Neural progenitor cell (in vitro differentiated cells): ENCODE results near the gene TBXA2R. TPM values are rescaled to one million over a fixed set of nuclear protein-coding genes. Genes with fewer than 3 reads are reported as not detected.

Source experiments
- DNase-seq: peaks from one replicate; pipeline ENCODE4 v3.0.0-alpha.2; 2016; ENCODE audit warnings: low spot score
- H2AFZ ChIP-seq: fragments of 200-600 bp; sonication (generic); replicated peaks from 2 replicates; pipeline ENCODE4 v1.6.1; 2016; ENCODE audit warnings: antibody characterized with exemption
- H3F3A ChIP-seq: fragments of 200-600 bp; sonication (generic); 2 replicates; pipeline ENCODE4 v1.6.1; 2016; ENCODE audit warnings: antibody characterized with exemption, low read depth
- H3K27ac ChIP-seq: fragments of 200-600 bp; sonication (generic); 2 replicates; pipeline ENCODE4 v1.5.1; 2016; ENCODE audit warnings: mild to moderate bottlenecking
- H3K27me3 ChIP-seq: fragments of 200-600 bp; sonication (generic); 2 replicates; pipeline ENCODE4 v1.6.1; 2016; ENCODE audit warnings: mild to moderate bottlenecking, moderate library complexity
- H3K36me3 ChIP-seq: fragments of 200-600 bp; sonication (generic); 2 replicates; pipeline ENCODE4 v1.5.1; 2016
- H3K4me1 ChIP-seq: fragments of 200-600 bp; sonication (generic); 2 replicates; pipeline ENCODE4 v1.6.1; 2016; ENCODE audit warnings: mixed run types
- H3K4me2 ChIP-seq: fragments of 200-600 bp; sonication (generic); 2 replicates; pipeline ENCODE4 v1.6.1; 2016
- H3K4me3 ChIP-seq: fragments of 200-600 bp; sonication (generic); 2 replicates; pipeline ENCODE4 v1.5.1; 2016
- H3K79me2 ChIP-seq: fragments of 200-600 bp; sonication (generic); 2 replicates; pipeline ENCODE4 v1.6.1; 2016; ENCODE audit warnings: low read depth
- H3K9ac ChIP-seq: fragments of 200-600 bp; sonication (generic); 2 replicates; pipeline ENCODE4 v1.6.1; 2016
- H3K9me3 ChIP-seq: fragments of 200-600 bp; sonication (generic); 2 replicates; pipeline ENCODE4 v1.5.1; 2016; ENCODE audit warnings: low read depth
- H4K20me1 ChIP-seq: fragments of 200-600 bp; sonication (generic); 2 replicates; pipeline ENCODE4 v1.6.1; 2016; ENCODE audit warnings: low read depth
- H3K27ac Mint-ChIP-seq: 3 replicates; pipeline ENCODE4 v1.8.0; 2021; ENCODE audit warnings: mixed read lengths
- H3K27me3 Mint-ChIP-seq: 2 replicates; pipeline ENCODE4 v1.8.0; 2022; ENCODE audit warnings: low read depth, mild to moderate bottlenecking, inconsistent platforms, moderate library complexity, mixed read lengths; ENCODE audit not compliant: insufficient read depth
- H3K36me3 Mint-ChIP-seq: 3 replicates; pipeline ENCODE4 v1.8.0; 2021; ENCODE audit warnings: mixed read lengths
- H3K4me1 Mint-ChIP-seq: 3 replicates; pipeline ENCODE4 v1.8.0; 2021; ENCODE audit warnings: mixed read lengths
- H3K4me3 Mint-ChIP-seq: 3 replicates; pipeline ENCODE4 v1.8.0; 2021; ENCODE audit warnings: mild to moderate bottlenecking, moderate library complexity, mixed read lengths
- H3K9me3 Mint-ChIP-seq: 3 replicates; pipeline ENCODE4 v1.8.0; 2020; ENCODE audit warnings: mixed read lengths
- CTCF ChIP-seq: fragments of 200-600 bp; sonication (generic); IDR thresholded peaks from 2 replicates; pipeline ENCODE4 v1.5.1; 2017; ENCODE audit warnings: antibody characterized with exemption, mild to moderate bottlenecking
- EZH2 ChIP-seq: fragments of 200-600 bp; sonication (generic); IDR thresholded peaks from 2 replicates; pipeline ENCODE4 v1.6.1; 2017; ENCODE audit warnings: antibody characterized with exemption, mild to moderate bottlenecking, moderate library complexity
- EZH2phosphoT487 ChIP-seq: fragments of 200-600 bp; sonication (generic); IDR thresholded peaks from 2 replicates; pipeline ENCODE4 v1.6.1; 2017; ENCODE audit warnings: antibody characterized with exemption
- total RNA-seq: library from RNA; depleted of rRNA; stranded (reverse); fragments of >200 nt; gene quantifications from 2 replicates; pipeline ENCODE4 v1.2.3, GENCODE V29; 2015; ENCODE audit warnings: low replicate concordance

The TBXA2R gene
- total RNA-seq, 1 donor from 2014 or later: not detected

GRCh38 chr19:3612330-3612729 lies 5.7 kb upstream of the TBXA2R start:
- H3K4me3 Mint-ChIP-seq: no peak overlapping the region

GRCh38 chr19:3611841-3612240 lies 5.2 kb upstream of the TBXA2R start:
- peaks cover 5% of the 10 kb centered on the region for H3K27me3 Mint-ChIP-seq
- Histone ChIP-seq H3K4me2 (no peak overlapping the region), H3K4me3 (no peak overlapping the region), H3K4me1 (peaks cover 12% of the 10 kb centered on the region), H3K9ac (no peak overlapping the region), H2AFZ (no peak overlapping the region), H3F3A (peaks cover 14% of the 10 kb centered on the region), H3K27ac (no peak overlapping the region), H4K20me1 (no peaks in the 10 kb centered on the region), H3K79me2 (no peaks in the 10 kb centered on the region), H3K36me3 (no peaks in the 10 kb centered on the region), H3K27me3 (peaks cover 12% of the 10 kb centered on the region), H3K9me3 (no peaks in the 10 kb centered on the region)
- H3K9me3 Mint-ChIP-seq: no peaks in the 10 kb centered on the region
- DNase-seq: no peak
- no peak for TF ChIP-seq CTCF
- TF ChIP-seq EZH2: no peak
- no peak for TF ChIP-seq EZH2phosphoT487
- H3K4me1 Mint-ChIP-seq: peaks cover 11% of the 10 kb centered on the region
- H3K36me3 Mint-ChIP-seq: no peaks in the 10 kb centered on the region
- H3K27ac Mint-ChIP-seq: no peak overlapping the region
- no peak overlapping the region for H3K4me3 Mint-ChIP-seq

More at GRCh38 chr19:3612330-3612729, 5.7 kb upstream of the TBXA2R start:
- H3F3A ChIP-seq: peaks cover 12% of the 10 kb centered on the region
- no peak overlapping the region for H3K9ac ChIP-seq
- H3K79me2 ChIP-seq: no peaks in the 10 kb centered on the region
- H3K4me3 ChIP-seq: no peak overlapping the region
- Mint-ChIP-seq H3K27ac (no peak overlapping the region), H3K36me3 (no peaks in the 10 kb centered on the region), H3K27me3 (peaks cover 5% of the 10 kb centered on the region), H3K4me1 (peaks cover 8% of the 10 kb centered on the region), H3K9me3 (no peaks in the 10 kb centered on the region)
- DNase-seq: no peak
- H3K9me3 ChIP-seq: no peaks in the 10 kb centered on the region
- no peak overlapping the region for H3K4me2 ChIP-seq
- TF ChIP-seq CTCF (no peak), EZH2 (no peak), EZH2phosphoT487 (no peak)
- no peak overlapping the region for H3K27ac ChIP-seq
- no peak overlapping the region for H2AFZ ChIP-seq
- H3K4me1 ChIP-seq: peaks cover 8% of the 10 kb centered on the region
- H4K20me1 ChIP-seq: no peaks in the 10 kb centered on the region
- H3K27me3 ChIP-seq: peaks cover 7% of the 10 kb centered on the region
- no peaks in the 10 kb centered on the region for H3K36me3 ChIP-seq

- Histone ChIP-seq H3K9ac (no peak overlapping the region), H3K9me3 (no peaks in the 10 kb centered on the region), H3K27me3 (peaks cover 20% of the 10 kb centered on the region), H3K4me3 (no peak overlapping the region), H3K4me2 (no peak overlapping the region), H2AFZ (no peak overlapping the region), H3K79me2 (no peaks in the 10 kb centered on the region), H4K20me1 (no peaks in the 10 kb centered on the region), H3F3A (peaks cover 14% of the 10 kb centered on the region), H3K36me3 (no peaks in the 10 kb centered on the region), H3K27ac (no peak overlapping the region), H3K4me1 (peaks cover 12% of the 10 kb centered on the region)
- no peak for DNase-seq
- Mint-ChIP-seq H3K4me3 (no peak overlapping the region), H3K36me3 (no peaks in the 10 kb centered on the region), H3K4me1 (peaks cover 11% of the 10 kb centered on the region), H3K27me3 (peaks cover 5% of the 10 kb centered on the region), H3K27ac (no peak overlapping the region), H3K9me3 (no peaks in the 10 kb centered on the region)
- TF ChIP-seq EZH2 (no peak), CTCF (no peak), EZH2phosphoT487 (no peak)
Observed at GRCh38 chr19:3610745-3611717, 4.4 kb upstream of the TBXA2R start.
